HG02970 (cell line): Measurements from ENCODE around the gene LGR6.

ENCODE experiments used
- ATAC-seq: cut with Tn5 transposase; IDR thresholded peaks from one replicate; pipeline ENCODE4 v1.9.1; 2021; ENCODE audit warnings: mild to moderate bottlenecking, moderate library complexity, moderate number of reproducible peaks; ENCODE audit not compliant: unreplicated experiment, low FRiP score

Gene LGR6

GRCh38 chr1:202197653-202198365 is 4.2 kb downstream of the LGR6 start:
- ATAC-seq, result no peak

GRCh38 chr1:202198366-202198724 is 4.7 kb downstream of the LGR6 start:
- no peak for ATAC-seq

- ATAC-seq, result no peak
Observed at GRCh38 chr1:202199040-202199889, 5.7 kb downstream of the LGR6 start.

GRCh38 chr1:202200112-202200548 is 6.5 kb downstream of the LGR6 start:
- ATAC-seq, result no peak

- no peak for ATAC-seq
Observed at GRCh38 chr1:202200669-202201068, 7.1 kb downstream of the LGR6 start.

- no peak for ATAC-seq
Observed at GRCh38 chr1:202201266-202201665, 7.7 kb downstream of the LGR6 start.

GRCh38 chr1:202201971-202202370 is 8.4 kb downstream of the LGR6 start:
- no peak for ATAC-seq

- ATAC-seq, result no peak
Observed at GRCh38 chr1:202202500-202203168, 9.0 kb downstream of the LGR6 start.

- ATAC-seq, result no peak
Observed at GRCh38 chr1:202203238-202204039, 9.8 kb downstream of the LGR6 start.

- no peak for ATAC-seq
Observed at GRCh38 chr1:202204065-202204464, 10.5 kb downstream of the LGR6 start.

GRCh38 chr1:202205523-202206190 is 12.1 kb downstream of the LGR6 start:
- ATAC-seq, result no peak

- ATAC-seq, result no peak
Observed at GRCh38 chr1:202207292-202207691, 13.7 kb downstream of the LGR6 start.

- no peak for ATAC-seq
Observed at GRCh38 chr1:202208351-202208857, 14.8 kb downstream of the LGR6 start.

- ATAC-seq, result no peak
Observed at GRCh38 chr1:202210385-202210784, 16.8 kb downstream of the LGR6 start.

- no peak for ATAC-seq
Observed at GRCh38 chr1:202210969-202211368, 17.4 kb downstream of the LGR6 start.

GRCh38 chr1:202212787-202213186 is 19.2 kb downstream of the LGR6 start:
- ATAC-seq, result no peak

- no peak for ATAC-seq
Observed at GRCh38 chr1:202213361-202214088, 19.9 kb downstream of the LGR6 start.

- no peak for ATAC-seq
Observed at GRCh38 chr1:202214089-202214843, 20.7 kb downstream of the LGR6 start.
